Loucy (cell line): Measurements from ENCODE around the gene BUD23.

ENCODE experiments used
- H2AFZ ChIP-seq: fragments of 200-600 bp; sonication (generic); 2 replicates; pipeline ENCODE4 v1.6.0; 2016; ENCODE audit warnings: antibody characterized with exemption, mild to moderate bottlenecking, low read length, moderate library complexity
- H3F3A ChIP-seq: fragments of 200-600 bp; 2 replicates; pipeline ENCODE4 v1.6.0; 2016; ENCODE audit warnings: antibody characterized with exemption, low read depth, mild to moderate bottlenecking
- H3K27me3 ChIP-seq: fragments of 200-600 bp; sonication (generic); 2 replicates; pipeline ENCODE4 v1.6.1; 2014; ENCODE audit warnings: low read length, mild to moderate bottlenecking; ENCODE audit not compliant: insufficient read depth, poor library complexity, severe bottlenecking
- H3K36me3 ChIP-seq: fragments of 200-600 bp; sonication (generic); 2 replicates; pipeline ENCODE4 v1.6.1; 2016; ENCODE audit warnings: low read length; ENCODE audit not compliant: insufficient read depth
- H3K4me1 ChIP-seq: fragments of 200-600 bp; sonication (generic); 2 replicates; pipeline ENCODE4 v1.5.1; 2014; ENCODE audit warnings: low read length, mild to moderate bottlenecking; ENCODE audit not compliant: insufficient read depth, poor library complexity, severe bottlenecking
- H3K4me2 ChIP-seq: fragments of 200-600 bp; sonication (generic); 2 replicates; pipeline ENCODE4 v1.6.0; 2014; ENCODE audit warnings: antibody characterized with exemption, low read length, low read depth, mild to moderate bottlenecking; ENCODE audit not compliant: poor library complexity, severe bottlenecking
- H3K4me3 ChIP-seq: fragments of 200-600 bp; sonication (generic); 2 replicates; pipeline ENCODE4 v1.5.1; 2014; ENCODE audit warnings: low read length, mild to moderate bottlenecking, mixed read lengths; ENCODE audit not compliant: poor library complexity, severe bottlenecking
- H3K79me2 ChIP-seq: fragments of 200-600 bp; sonication (generic); 2 replicates; pipeline ENCODE4 v1.6.1; 2014; ENCODE audit warnings: low read length; ENCODE audit not compliant: insufficient read depth
- H3K9ac ChIP-seq: fragments of 200-600 bp; sonication (generic); 2 replicates; pipeline ENCODE4 v1.6.0; 2014; ENCODE audit warnings: mild to moderate bottlenecking, low read depth, low read length, moderate library complexity; ENCODE audit not compliant: poor library complexity, severe bottlenecking
- H3K9me2 ChIP-seq: fragments of 200-600 bp; sonication (generic); replicated peaks from 2 replicates; pipeline ENCODE4 v1.6.1; 2016; ENCODE audit warnings: low read depth, low read length, mixed read lengths
- H3K9me3 ChIP-seq: fragments of 200-600 bp; sonication (generic); 2 replicates; pipeline ENCODE4 v1.6.1; 2014; ENCODE audit warnings: mild to moderate bottlenecking, antibody characterized with exemption, low read length, low read depth; ENCODE audit not compliant: insufficient read depth
- H4K20me1 ChIP-seq: fragments of 200-600 bp; sonication (generic); 2 replicates; pipeline ENCODE4 v1.6.0; 2014; ENCODE audit warnings: antibody characterized with exemption, low read length, mild to moderate bottlenecking; ENCODE audit not compliant: insufficient read depth, poor library complexity, severe bottlenecking
- EZH2phosphoT487 ChIP-seq: fragments of 200-600 bp; IDR thresholded peaks from 2 replicates; pipeline ENCODE4 v1.6.1; 2018; ENCODE audit warnings: antibody characterized with exemption, mild to moderate bottlenecking, moderate library complexity, borderline replicate concordance
- TF ChIP-seq, protein P1 (sequence below): fragments of 200-600 bp; sonication (generic); conservative IDR thresholded peaks from 2 replicates; pipeline ENCODE4 v1.5.1; 2014; ENCODE audit warnings: mild to moderate bottlenecking, antibody characterized with exemption, low read length

The BUD23 gene

DNA sequence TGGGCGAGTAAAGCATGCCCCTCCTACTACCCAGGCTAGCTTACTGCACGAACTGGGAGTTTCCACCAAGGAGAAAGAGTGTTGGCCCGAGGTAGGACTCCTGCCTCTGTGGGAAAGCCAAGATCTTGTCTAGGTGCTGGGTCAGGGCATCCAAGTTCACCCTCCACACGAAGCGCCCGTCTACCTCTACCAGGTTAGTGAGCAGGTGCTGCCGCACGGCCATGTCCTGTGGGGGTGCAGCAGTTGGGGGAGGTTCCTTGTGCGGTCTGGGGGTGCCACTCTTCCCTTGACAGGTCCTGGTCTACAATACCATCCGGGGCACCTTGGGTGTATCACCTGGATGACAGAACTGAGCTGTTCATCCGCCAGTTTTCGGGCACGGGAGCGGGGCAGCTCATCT, 53.5 kb downstream of the BUD23 start:
- Histone ChIP-seq H2AFZ (no peak overlapping the region), H3F3A (no peaks in the 10 kb centered on the region), H3K27me3 (no peaks in the 10 kb centered on the region), H3K9me2 (no peaks in the 10 kb centered on the region), H3K4me1 (peaks cover 13% of the 10 kb centered on the region), H3K9me3 (no peaks in the 10 kb centered on the region), H3K4me2 (peak overlapping the region; percentile 78), H3K4me3 (no peak overlapping the region), H3K9ac (no peak overlapping the region), H4K20me1 (no peaks in the 10 kb centered on the region), H3K79me2 (no peaks in the 10 kb centered on the region), H3K36me3 (no peaks in the 10 kb centered on the region)
- TF ChIP-seq, protein P1, sequence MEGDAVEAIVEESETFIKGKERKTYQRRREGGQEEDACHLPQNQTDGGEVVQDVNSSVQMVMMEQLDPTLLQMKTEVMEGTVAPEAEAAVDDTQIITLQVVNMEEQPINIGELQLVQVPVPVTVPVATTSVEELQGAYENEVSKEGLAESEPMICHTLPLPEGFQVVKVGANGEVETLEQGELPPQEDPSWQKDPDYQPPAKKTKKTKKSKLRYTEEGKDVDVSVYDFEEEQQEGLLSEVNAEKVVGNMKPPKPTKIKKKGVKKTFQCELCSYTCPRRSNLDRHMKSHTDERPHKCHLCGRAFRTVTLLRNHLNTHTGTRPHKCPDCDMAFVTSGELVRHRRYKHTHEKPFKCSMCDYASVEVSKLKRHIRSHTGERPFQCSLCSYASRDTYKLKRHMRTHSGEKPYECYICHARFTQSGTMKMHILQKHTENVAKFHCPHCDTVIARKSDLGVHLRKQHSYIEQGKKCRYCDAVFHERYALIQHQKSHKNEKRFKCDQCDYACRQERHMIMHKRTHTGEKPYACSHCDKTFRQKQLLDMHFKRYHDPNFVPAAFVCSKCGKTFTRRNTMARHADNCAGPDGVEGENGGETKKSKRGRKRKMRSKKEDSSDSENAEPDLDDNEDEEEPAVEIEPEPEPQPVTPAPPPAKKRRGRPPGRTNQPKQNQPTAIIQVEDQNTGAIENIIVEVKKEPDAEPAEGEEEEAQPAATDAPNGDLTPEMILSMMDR: no peak
- TF ChIP-seq EZH2phosphoT487: no peak

DNA sequence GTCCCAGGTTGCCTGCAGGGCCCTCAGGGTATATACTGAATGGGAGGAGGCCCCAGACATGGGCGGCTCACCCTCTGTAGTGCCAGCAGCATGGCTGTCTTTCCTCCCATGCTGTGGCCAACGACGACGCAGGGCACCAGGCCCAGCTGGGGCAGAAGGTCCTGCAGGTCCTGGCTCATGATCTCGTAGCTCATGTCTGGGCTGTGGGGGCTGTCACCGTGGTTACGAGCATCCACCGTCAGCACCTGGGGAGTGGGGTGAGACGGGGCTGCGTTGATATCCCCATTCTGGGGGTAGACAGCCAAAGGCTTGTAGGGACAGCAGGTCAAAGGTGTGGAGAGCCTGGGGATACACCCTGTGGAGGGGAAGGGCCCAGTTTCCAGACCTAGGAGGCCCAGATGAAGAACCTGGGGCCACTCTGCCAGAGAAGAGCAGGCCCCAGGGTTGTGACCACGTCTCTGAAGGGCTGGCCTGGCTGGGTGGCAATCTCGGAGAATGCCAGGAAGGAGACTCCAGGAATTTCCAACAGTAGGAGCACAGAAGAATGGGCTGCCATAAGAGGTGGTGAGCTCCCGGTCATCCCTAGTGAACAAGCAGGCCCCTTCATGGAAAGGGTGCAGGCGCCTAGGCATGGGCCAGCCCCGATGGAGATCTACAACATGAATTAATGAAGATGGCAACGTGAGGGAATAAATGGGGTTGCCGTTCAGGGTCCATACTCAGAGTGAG, 54.3 kb downstream of the BUD23 start:
- H3K4me1 ChIP-seq: peaks cover 13% of the 10 kb centered on the region
- no peaks in the 10 kb centered on the region for H3K79me2 ChIP-seq
- no peaks in the 10 kb centered on the region for H3F3A ChIP-seq
- H3K27me3 ChIP-seq: no peaks in the 10 kb centered on the region
- peak overlapping the region; percentile 81 for H3K9ac ChIP-seq
- H3K4me3 ChIP-seq: peak overlapping the region; percentile 87
- H3K36me3 ChIP-seq: no peaks in the 10 kb centered on the region
- TF ChIP-seq, protein P1: no peak
- no peak for TF ChIP-seq EZH2phosphoT487
- H3K4me2 ChIP-seq: peak overlapping the region; percentile 78
- no peaks in the 10 kb centered on the region for H3K9me2 ChIP-seq
- H2AFZ ChIP-seq: peak overlapping the region; percentile 98; the same call in 1 of the 2 replicates
- H4K20me1 ChIP-seq: no peaks in the 10 kb centered on the region
- no peaks in the 10 kb centered on the region for H3K9me3 ChIP-seq

DNA sequence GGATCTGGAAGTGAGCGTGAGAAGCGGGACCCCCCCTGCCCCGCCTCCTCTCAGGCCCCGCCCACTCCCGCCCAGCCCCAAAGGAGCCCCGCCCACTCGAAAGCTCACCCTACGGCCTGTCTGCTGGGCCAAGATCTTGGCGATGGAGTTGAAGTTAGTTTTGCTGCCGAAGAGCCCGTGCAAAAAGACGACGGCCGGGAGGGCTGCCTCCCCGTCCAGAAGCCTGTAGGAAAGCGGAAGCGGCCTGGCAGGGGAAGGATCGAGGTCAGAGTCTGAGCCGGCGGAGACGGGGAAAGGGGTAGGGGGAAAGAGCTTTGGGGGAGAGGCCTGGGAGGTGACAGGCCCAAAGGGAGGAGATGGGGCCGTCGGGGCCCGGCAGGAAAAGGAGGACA, 54.8 kb downstream of the BUD23 start:
- Histone ChIP-seq H3K79me2 (no peaks in the 10 kb centered on the region), H3K9me2 (no peaks in the 10 kb centered on the region), H4K20me1 (no peaks in the 10 kb centered on the region), H3K36me3 (no peaks in the 10 kb centered on the region), H3K4me3 (peak overlapping the region; percentile 87), H3K9me3 (no peaks in the 10 kb centered on the region), H3K4me1 (peaks cover 13% of the 10 kb centered on the region), H2AFZ (peak overlapping the region; percentile 98), H3K4me2 (peak overlapping the region; percentile 78), H3K9ac (peak overlapping the region; percentile 81), H3F3A (no peaks in the 10 kb centered on the region), H3K27me3 (no peaks in the 10 kb centered on the region)
- TF ChIP-seq EZH2phosphoT487: no peak
- TF ChIP-seq, protein P1: no peak
